Loucy (cell line): Measurements from ENCODE around the gene ANGPTL8.

ENCODE experiments used
- H2AFZ ChIP-seq: fragments of 200-600 bp; sonication (generic); 2 replicates; pipeline ENCODE4 v1.6.0; 2016; ENCODE audit warnings: antibody characterized with exemption, mild to moderate bottlenecking, low read length, moderate library complexity
- H3F3A ChIP-seq: fragments of 200-600 bp; 2 replicates; pipeline ENCODE4 v1.6.0; 2016; ENCODE audit warnings: antibody characterized with exemption, low read depth, mild to moderate bottlenecking
- H3K27me3 ChIP-seq: fragments of 200-600 bp; sonication (generic); 2 replicates; pipeline ENCODE4 v1.6.1; 2014; ENCODE audit warnings: low read length, mild to moderate bottlenecking; ENCODE audit not compliant: insufficient read depth, poor library complexity, severe bottlenecking
- H3K36me3 ChIP-seq: fragments of 200-600 bp; sonication (generic); 2 replicates; pipeline ENCODE4 v1.6.1; 2016; ENCODE audit warnings: low read length; ENCODE audit not compliant: insufficient read depth
- H3K4me1 ChIP-seq: fragments of 200-600 bp; sonication (generic); 2 replicates; pipeline ENCODE4 v1.5.1; 2014; ENCODE audit warnings: low read length, mild to moderate bottlenecking; ENCODE audit not compliant: insufficient read depth, poor library complexity, severe bottlenecking
- H3K4me2 ChIP-seq: fragments of 200-600 bp; sonication (generic); 2 replicates; pipeline ENCODE4 v1.6.0; 2014; ENCODE audit warnings: antibody characterized with exemption, low read length, low read depth, mild to moderate bottlenecking; ENCODE audit not compliant: poor library complexity, severe bottlenecking
- H3K4me3 ChIP-seq: fragments of 200-600 bp; sonication (generic); 2 replicates; pipeline ENCODE4 v1.5.1; 2014; ENCODE audit warnings: low read length, mild to moderate bottlenecking, mixed read lengths; ENCODE audit not compliant: poor library complexity, severe bottlenecking
- H3K79me2 ChIP-seq: fragments of 200-600 bp; sonication (generic); 2 replicates; pipeline ENCODE4 v1.6.1; 2014; ENCODE audit warnings: low read length; ENCODE audit not compliant: insufficient read depth
- H3K9ac ChIP-seq: fragments of 200-600 bp; sonication (generic); 2 replicates; pipeline ENCODE4 v1.6.0; 2014; ENCODE audit warnings: mild to moderate bottlenecking, low read depth, low read length, moderate library complexity; ENCODE audit not compliant: poor library complexity, severe bottlenecking
- H3K9me2 ChIP-seq: fragments of 200-600 bp; sonication (generic); replicated peaks from 2 replicates; pipeline ENCODE4 v1.6.1; 2016; ENCODE audit warnings: low read depth, low read length, mixed read lengths
- H3K9me3 ChIP-seq: fragments of 200-600 bp; sonication (generic); 2 replicates; pipeline ENCODE4 v1.6.1; 2014; ENCODE audit warnings: mild to moderate bottlenecking, antibody characterized with exemption, low read length, low read depth; ENCODE audit not compliant: insufficient read depth
- H4K20me1 ChIP-seq: fragments of 200-600 bp; sonication (generic); 2 replicates; pipeline ENCODE4 v1.6.0; 2014; ENCODE audit warnings: antibody characterized with exemption, low read length, mild to moderate bottlenecking; ENCODE audit not compliant: insufficient read depth, poor library complexity, severe bottlenecking
- CTCF ChIP-seq: fragments of 200-600 bp; sonication (generic); conservative IDR thresholded peaks from 2 replicates; pipeline ENCODE4 v1.5.1; 2014; ENCODE audit warnings: mild to moderate bottlenecking, antibody characterized with exemption, low read length
- EZH2phosphoT487 ChIP-seq: fragments of 200-600 bp; IDR thresholded peaks from 2 replicates; pipeline ENCODE4 v1.6.1; 2018; ENCODE audit warnings: antibody characterized with exemption, mild to moderate bottlenecking, moderate library complexity, borderline replicate concordance

ANGPTL8 gene

GRCh38 chr19:11246941-11247340 lies 7.5 kb downstream of the ANGPTL8 start:
- Histone ChIP-seq H3K4me2 (no peak overlapping the region), H4K20me1 (no peaks in the 10 kb centered on the region), H3F3A (no peaks in the 10 kb centered on the region), H3K4me1 (no peaks in the 10 kb centered on the region), H3K9ac (no peak overlapping the region), H3K9me3 (no peaks in the 10 kb centered on the region), H3K36me3 (no peaks in the 10 kb centered on the region), H3K79me2 (no peaks in the 10 kb centered on the region), H3K4me3 (no peak overlapping the region), H3K27me3 (no peaks in the 10 kb centered on the region), H2AFZ (no peak overlapping the region), H3K9me2 (no peaks in the 10 kb centered on the region)
- TF ChIP-seq EZH2phosphoT487 (no peak), CTCF (no peak)

GRCh38 chr19:11247391-11247790 lies 8.0 kb downstream of the ANGPTL8 start:
- TF ChIP-seq CTCF: no peak
- no peak for TF ChIP-seq EZH2phosphoT487
- H4K20me1 ChIP-seq: no peaks in the 10 kb centered on the region
- no peak overlapping the region for H3K4me3 ChIP-seq
- no peaks in the 10 kb centered on the region for H3F3A ChIP-seq
- H2AFZ ChIP-seq: no peak overlapping the region
- no peaks in the 10 kb centered on the region for H3K9me3 ChIP-seq
- no peaks in the 10 kb centered on the region for H3K79me2 ChIP-seq
- H3K27me3 ChIP-seq: no peaks in the 10 kb centered on the region
- no peaks in the 10 kb centered on the region for H3K9me2 ChIP-seq
- H3K9ac ChIP-seq: no peak overlapping the region
- no peak overlapping the region for H3K4me2 ChIP-seq
- H3K36me3 ChIP-seq: no peaks in the 10 kb centered on the region
- H3K4me1 ChIP-seq: no peaks in the 10 kb centered on the region

- Histone ChIP-seq H3F3A (no peaks in the 10 kb centered on the region), H3K9me3 (no peaks in the 10 kb centered on the region), H3K36me3 (no peaks in the 10 kb centered on the region), H3K27me3 (no peaks in the 10 kb centered on the region), H3K9ac (no peak overlapping the region), H3K4me2 (no peak overlapping the region), H2AFZ (no peak overlapping the region), H4K20me1 (no peaks in the 10 kb centered on the region), H3K4me1 (no peaks in the 10 kb centered on the region), H3K79me2 (no peaks in the 10 kb centered on the region), H3K4me3 (no peak overlapping the region), H3K9me2 (no peaks in the 10 kb centered on the region)
- no peak for TF ChIP-seq CTCF
- no peak for TF ChIP-seq EZH2phosphoT487
Measured at GRCh38 chr19:11247934-11248333, 8.5 kb downstream of the ANGPTL8 start.
